Colonic mucosa (tissue), 4 donors: Measurements from ENCODE around the gene SNX13. TPM values are rescaled to one million over a fixed set of nuclear protein-coding genes. Genes with fewer than 3 reads are reported as not detected.
"Not testable (repeated sequence)": the region's sequence is repeated elsewhere in the genome, so short reads cannot be mapped to it uniquely, and the experiment has no call there.

Source experiments
- DNase-seq: peaks from one replicate; pipeline ENCODE4 v3.0.0-alpha.2; 2020
- H3K27ac ChIP-seq: fragments of 200-600 bp; one replicate; pipeline ENCODE4 v1.8.0; 2021
- H3K27me3 ChIP-seq: fragments of 200-600 bp; one replicate; pipeline ENCODE4 v1.8.0; 2021
- H3K36me3 ChIP-seq: fragments of 200-600 bp; one replicate; pipeline ENCODE4 v1.8.0; 2021
- H3K4me1 ChIP-seq: fragments of 200-600 bp; one replicate; pipeline ENCODE4 v1.8.0; 2021; ENCODE audit warnings: mild to moderate bottlenecking
- H3K4me3 ChIP-seq: fragments of 200-600 bp; one replicate; pipeline ENCODE4 v1.8.0; 2021
- H3K9ac ChIP-seq, 2 donors: one replicate each; pipeline ENCODE4 v1.7.0; 2013; ENCODE audit warnings: control low read depth in 2 of 2, low read depth in 2 of 2, low read length in 2 of 2
- H3K9me3 ChIP-seq: fragments of 200-600 bp; one replicate; pipeline ENCODE4 v1.8.0; 2021
- CTCF ChIP-seq: fragments of 200-600 bp; IDR thresholded peaks from one replicate; pipeline ENCODE4 v1.8.0; 2022; ENCODE audit warnings: antibody characterized with exemption, mild to moderate bottlenecking
- intact Hi-C: fragments of 100-400 bp; cut with DNase I; formaldehyde crosslinking; loops from one replicate; pipeline ENCODE4 v1.14.1; 2022
- total RNA-seq, 2 donors: library from RNA; stranded (reverse); fragmentation: NEBNext Ultra II Directional in 1 of 2; extraction: Animal tissue kit (Norgen Biotek cat#: 25700) in 1 of 2; gene quantifications; one replicate each; pipeline ENCODE4 v1.2.1, GENCODE V29; 2021
- donor health status: healthy.
- donor health status: DM: no; HTN: no; CAD: no.
- donor health status: DM: no; HTN: no; CAD: no.

SNX13 gene
- total RNA-seq, 2 donors from 2014 or later, result 52.5 to 71.4 TPM

- TF ChIP-seq CTCF, result no peak
- Histone ChIP-seq H3K9me3 (no peaks in the 10 kb centered on the region), H3K9ac (no peak overlapping the region), H3K4me3 (no peak overlapping the region), H3K27ac (no peak overlapping the region), H3K27me3 (no peaks in the 10 kb centered on the region), H3K36me3 (no peaks in the 10 kb centered on the region), H3K4me1 (no peaks in the 10 kb centered on the region)
- intact Hi-C loops, result no loop called here
- DNase-seq, result no peak
Measured at GRCh38 chr7:17913250-17913649, 27.0 kb downstream of the SNX13 start.

- Histone ChIP-seq H3K4me3 (no peak overlapping the region), H3K27me3 (no peaks in the 10 kb centered on the region), H3K9me3 (no peaks in the 10 kb centered on the region), H3K9ac (no peak overlapping the region), H3K4me1 (no peaks in the 10 kb centered on the region), H3K27ac (no peak overlapping the region), H3K36me3 (no peaks in the 10 kb centered on the region)
- intact Hi-C loops, result no loop called here
- no peak for TF ChIP-seq CTCF
- DNase-seq, result no peak
Measured at GRCh38 chr7:17912536-17913235, 27.6 kb downstream of the SNX13 start.

- Histone ChIP-seq H3K27me3 (no peaks in the 10 kb centered on the region), H3K9ac (no peak overlapping the region), H3K4me3 (no peak overlapping the region), H3K27ac (no peak overlapping the region), H3K4me1 (no peaks in the 10 kb centered on the region), H3K9me3 (no peaks in the 10 kb centered on the region), H3K36me3 (no peaks in the 10 kb centered on the region)
- intact Hi-C loops, result no loop called here
- no peak for TF ChIP-seq CTCF
- DNase-seq, result no peak
Measured at GRCh38 chr7:17912050-17912449, 28.2 kb downstream of the SNX13 start.

- TF ChIP-seq CTCF, result no peak
- no peak overlapping the region for H3K4me3 ChIP-seq
- no peak overlapping the region for H3K9ac ChIP-seq
- DNase-seq, result no peak
- H3K27ac ChIP-seq, result no peak overlapping the region
- intact Hi-C loops, result no loop called here
- H3K4me1 ChIP-seq, result no peaks in the 10 kb centered on the region
- H3K27me3 ChIP-seq, result no peaks in the 10 kb centered on the region
- no peaks in the 10 kb centered on the region for H3K9me3 ChIP-seq
- no peaks in the 10 kb centered on the region for H3K36me3 ChIP-seq
Measured at GRCh38 chr7:17910377-17910776, 29.9 kb downstream of the SNX13 start.

- intact Hi-C loops, H3K9ac ChIP-seq, H3K4me3 ChIP-seq, H3K9me3 ChIP-seq, H3K27ac ChIP-seq, H3K36me3 ChIP-seq, H3K4me1 ChIP-seq, H3K27me3 ChIP-seq, DNase-seq: not testable (repeated sequence)
Measured at GRCh38 chr7:17909310-17909709, 31.0 kb downstream of the SNX13 start.

- H3K27ac ChIP-seq, result no peak overlapping the region
- TF ChIP-seq CTCF, result no peak
- intact Hi-C loops, result no loop called here
- no peaks in the 10 kb centered on the region for H3K4me1 ChIP-seq
- no peaks in the 10 kb centered on the region for H3K27me3 ChIP-seq
- no peaks in the 10 kb centered on the region for H3K36me3 ChIP-seq
- no peaks in the 10 kb centered on the region for H3K9me3 ChIP-seq
- DNase-seq, result no peak
- H3K9ac ChIP-seq, result no peak overlapping the region
- H3K4me3 ChIP-seq, result no peak overlapping the region
Measured at GRCh38 chr7:17907014-17907413, 33.3 kb downstream of the SNX13 start.
